HG02840 (cell line): ENCODE results near the gene RFC5.
"Not testable (repeated sequence)": the region's sequence is repeated elsewhere in the genome, so short reads cannot be mapped to it uniquely, and the experiment has no call there.

ENCODE experiments used
- ATAC-seq: cut with Tn5 transposase; IDR thresholded peaks from one replicate; pipeline ENCODE4 v1.9.1; 2021; ENCODE audit warnings: mild to moderate bottlenecking, moderate library complexity, moderate number of reproducible peaks; ENCODE audit not compliant: unreplicated experiment, low FRiP score

Gene RFC5

GRCh38 chr12:118070650-118071049 is 54.1 kb downstream of the RFC5 start:
- no peak for ATAC-seq

GRCh38 chr12:118073768-118074167 is 57.3 kb downstream of the RFC5 start:
- ATAC-seq: no peak

GRCh38 chr12:118081521-118081920 is 65.0 kb downstream of the RFC5 start:
- ATAC-seq: not testable (repeated sequence)
